GM19328 (cell line): ENCODE results near the gene ATF7IP.

ENCODE experiments used
- ATAC-seq: cut with Tn5 transposase; IDR thresholded peaks from one replicate; pipeline ENCODE4 v1.9.1; 2021; ENCODE audit warnings: mild to moderate bottlenecking, moderate library complexity; ENCODE audit not compliant: unreplicated experiment

Gene ATF7IP

DNA sequence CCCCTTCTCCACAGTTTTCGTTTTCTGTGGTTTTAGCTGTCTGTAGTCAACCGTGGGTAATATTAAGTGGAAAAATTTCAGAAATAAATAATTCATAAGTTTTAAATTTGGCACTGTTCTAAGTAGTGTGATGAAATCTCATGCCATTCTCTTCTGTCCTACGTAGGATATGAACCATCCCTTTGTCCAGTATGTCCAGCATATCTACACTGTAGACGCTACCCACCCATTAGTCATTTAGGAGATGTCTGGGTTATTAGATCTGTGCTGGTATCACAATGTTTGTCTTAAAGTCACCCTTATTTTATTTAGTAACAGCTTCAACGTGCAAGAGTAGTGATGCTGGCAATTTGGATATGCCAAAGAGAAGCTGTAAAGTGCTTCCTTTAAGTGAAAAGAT, 44.7 kb downstream of the ATF7IP start:
- ATAC-seq = no peak

GRCh38 chr12:14410841-14411569, 45.5 kb downstream of the ATF7IP start:
- no peak for ATAC-seq

DNA sequence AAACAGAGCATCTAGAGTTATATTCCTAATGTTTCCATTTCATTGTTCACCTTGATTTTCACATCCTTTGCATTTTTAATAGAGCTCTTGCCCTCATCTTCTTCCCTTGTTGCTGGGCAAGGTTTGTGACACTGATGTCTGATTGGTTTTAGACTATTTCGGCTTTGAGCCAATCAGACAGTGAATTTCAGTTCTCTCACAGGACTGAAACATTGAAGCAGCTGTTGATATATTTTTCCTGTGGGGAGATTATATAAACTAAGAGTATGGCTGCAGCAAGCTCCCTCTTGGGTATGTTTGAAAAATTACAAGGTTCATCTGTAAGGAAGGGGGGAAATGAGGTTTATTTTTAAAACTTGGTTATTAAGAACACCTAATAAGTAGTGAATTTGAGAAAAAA, 51.2 kb downstream of the ATF7IP start:
- ATAC-seq = no peak

DNA sequence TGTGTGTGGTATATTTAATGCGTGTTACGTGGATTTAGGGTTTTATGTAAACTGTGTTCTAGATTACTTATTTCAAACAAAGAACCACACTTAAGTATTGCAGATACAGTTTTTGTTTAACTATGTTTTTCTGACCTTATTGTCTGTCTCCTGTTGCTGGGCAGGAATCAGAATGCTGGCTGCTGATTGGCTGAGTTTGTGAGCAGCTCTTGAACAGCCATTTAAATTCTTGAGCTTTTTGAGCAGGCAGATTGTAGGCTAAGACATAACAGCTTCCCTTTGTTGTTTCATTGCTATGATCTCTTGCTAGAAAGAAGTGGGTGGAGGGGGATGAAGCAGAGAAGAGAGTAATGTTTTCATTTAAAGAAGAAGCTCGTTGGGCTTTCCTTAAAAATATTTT, 52.2 kb downstream of the ATF7IP start:
- ATAC-seq = no peak

DNA sequence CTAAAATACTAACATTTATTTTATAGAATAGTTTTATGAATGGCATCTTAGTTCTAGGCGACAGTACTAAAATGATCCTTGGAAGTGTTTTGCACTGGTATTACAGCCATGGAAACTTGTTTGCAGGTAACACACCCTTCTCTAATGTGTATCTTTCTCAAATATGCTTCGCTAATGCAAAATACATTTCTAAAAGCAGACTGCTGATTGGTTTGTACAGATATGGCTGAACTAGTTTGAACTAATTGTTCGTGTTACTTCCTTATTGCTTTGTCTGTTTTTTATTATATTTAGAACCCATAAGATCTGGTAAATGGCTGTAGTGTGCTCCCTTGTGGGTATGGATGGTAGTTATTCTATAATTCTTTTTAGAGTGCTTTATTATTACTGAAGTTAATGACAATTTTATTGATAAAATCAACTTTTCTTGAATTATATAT, 53.0 kb downstream of the ATF7IP start:
- ATAC-seq = no peak

- ATAC-seq = no peak
These were observed 57.2 kb downstream of the ATF7IP start for GRCh38 chr12:14422516-14423230.

GRCh38 chr12:14424545-14424944, 59.1 kb downstream of the ATF7IP start:
- no peak for ATAC-seq

- no peak for ATAC-seq
These were observed 61.3 kb downstream of the ATF7IP start for GRCh38 chr12:14426792-14427191.

GRCh38 chr12:14427929-14428328, 62.4 kb downstream of the ATF7IP start:
- ATAC-seq = no peak

DNA sequence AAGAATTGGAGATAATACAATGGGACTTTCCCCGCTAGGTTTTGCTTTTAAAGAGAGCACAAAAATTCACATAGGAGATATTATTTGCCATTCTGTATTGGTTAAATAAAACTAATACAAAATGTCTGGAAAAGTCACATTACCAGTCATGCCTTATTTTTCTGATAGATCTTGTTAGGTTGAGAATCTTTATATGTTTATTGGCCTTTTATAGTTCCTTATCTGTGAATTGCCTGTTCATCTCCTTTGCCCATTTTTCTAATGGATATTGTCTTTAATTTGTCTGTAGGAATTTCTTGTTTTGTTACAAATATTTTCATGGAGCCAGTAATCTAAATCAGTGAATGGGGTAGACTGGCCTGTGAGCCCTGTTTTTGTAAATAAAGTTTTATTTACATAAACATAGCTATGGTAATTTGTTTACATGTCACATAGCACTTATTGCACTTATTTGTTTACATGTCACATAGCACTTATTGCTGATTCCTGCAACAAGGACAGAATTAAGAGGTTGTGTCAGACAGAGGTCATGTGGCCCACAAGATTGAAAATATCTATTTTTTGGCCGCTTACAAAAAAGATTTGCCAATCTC, 65.0 kb downstream of the ATF7IP start:
- ATAC-seq = no peak

GRCh38 chr12:14431975-14432374, 66.5 kb downstream of the ATF7IP start:
- ATAC-seq = no peak

GRCh38 chr12:14435627-14436026, 70.1 kb downstream of the ATF7IP start:
- ATAC-seq = no peak

GRCh38 chr12:14442221-14442881, 76.9 kb downstream of the ATF7IP start:
- ATAC-seq = no peak

- ATAC-seq = no peak
These were observed 78.0 kb downstream of the ATF7IP start for GRCh38 chr12:14443531-14443930.

GRCh38 chr12:14450479-14450878, 85.0 kb downstream of the ATF7IP start:
- ATAC-seq = no peak

DNA sequence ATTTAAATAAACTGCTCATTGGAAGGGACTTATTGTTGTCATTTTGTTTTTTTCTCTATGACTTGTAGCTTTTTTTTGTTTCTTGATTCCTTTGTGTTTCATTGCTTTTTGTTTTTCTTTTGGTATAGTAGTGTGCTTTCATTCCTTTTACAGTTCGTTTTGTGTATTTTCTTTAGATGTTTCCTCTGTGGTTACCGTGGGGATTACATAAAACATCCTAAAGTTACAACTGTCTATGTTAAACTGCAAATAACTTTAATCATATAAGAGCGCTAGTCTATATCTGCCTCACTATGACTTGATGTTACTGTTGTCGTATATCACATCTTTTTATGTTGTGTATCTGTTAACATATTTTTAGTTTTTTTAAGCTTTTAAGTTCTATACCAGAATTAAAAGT, 86.9 kb downstream of the ATF7IP start:
- no peak for ATAC-seq

GRCh38 chr12:14452865-14453264, 87.4 kb downstream of the ATF7IP start:
- no peak for ATAC-seq

GRCh38 chr12:14454098-14454907, 88.8 kb downstream of the ATF7IP start:
- ATAC-seq = peak; percentile 84

DNA sequence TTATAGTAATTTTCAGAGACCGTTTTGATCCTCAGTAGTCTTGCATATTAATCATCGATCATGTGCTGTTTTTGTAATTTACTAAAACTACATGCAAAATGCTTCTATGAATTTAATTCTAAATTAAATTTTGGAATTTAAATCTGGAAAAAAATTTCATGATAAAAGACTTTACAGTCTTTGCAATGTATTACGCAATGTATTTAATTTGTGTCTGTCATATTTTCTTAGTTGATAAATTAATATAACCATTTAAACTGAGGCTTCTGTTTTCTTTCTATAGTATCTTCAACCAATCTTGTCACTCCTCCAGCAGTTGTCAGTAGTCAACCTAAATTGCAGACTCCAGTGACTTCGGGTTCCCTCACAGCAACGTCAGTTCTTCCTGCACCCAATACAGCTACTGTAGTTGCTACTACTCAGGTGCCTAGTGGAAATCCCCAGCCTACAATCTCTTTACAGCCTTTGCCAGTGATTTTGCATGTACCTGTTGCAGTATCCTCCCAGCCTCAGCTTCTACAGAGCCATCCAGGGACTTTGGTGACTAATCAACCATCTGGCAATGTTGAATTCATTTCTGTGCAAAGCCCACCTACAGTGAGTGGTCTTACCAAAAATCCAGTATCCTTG, 94.8 kb downstream of the ATF7IP start:
- ATAC-seq = no peak

- ATAC-seq = no peak
These were observed 106.0 kb downstream of the ATF7IP start for GRCh38 chr12:14471497-14471896.
